H1 (cell line): ENCODE measurements around the gene DHX38. TPM values are rescaled to one million over a fixed set of nuclear protein-coding genes. Genes with fewer than 3 reads are reported as not detected.
A peak's percentile ranks its signal among the peaks of the same experiment; 100 is the strongest.

Experiments used
- CHD1 ChIP-seq: IDR thresholded peaks from 2 replicates; pipeline ENCODE4 v1.6.1; 2012; ENCODE audit warnings: low read depth, low read length, improper control_type of control experiment
- CHD7 ChIP-seq: fragments of 300-600 bp; sonication (generic); IDR thresholded peaks from 2 replicates; pipeline ENCODE4 v1.7.1; 2012; ENCODE audit warnings: low read length, moderate library complexity, mild to moderate bottlenecking, inconsistent platforms; ENCODE audit not compliant: insufficient replicate concordance
- KDM4A ChIP-seq: IDR thresholded peaks from one replicate; pipeline ENCODE4 v1.7.1; 2012; ENCODE audit warnings: low read depth, mild to moderate bottlenecking, moderate library complexity, low read length, inconsistent platforms; ENCODE audit not compliant: severe bottlenecking
- POU5F1 ChIP-seq: IDR thresholded peaks from 2 replicates; pipeline ENCODE4 v1.6.1; 2011; ENCODE audit warnings: low read depth, mild to moderate bottlenecking, low read length, moderate library complexity
- polyA plus RNA-seq, 7 experiments: library from polyadenylated mRNA; depleted of rRNA in 3 of 7; stranded (reverse) in 5 of 7; unstranded in 2 of 7; fragments of >200 nt in 5 of 7; fragments of 200-250 nt in 2 of 7; gene quantifications; 1 replicate in 5 of 7; 2 replicates in 1 of 7; 4 replicates in 1 of 7; pipeline versions ENCODE4 v1.2.1 to v1.2.3, GENCODE V29; 2011 to 2013; ENCODE audit warnings: missing spikeins in 2 of 7, mixed read lengths in 2 of 7
- total RNA-seq: library from RNA; stranded (reverse); fragmentation: NEBNext Ultra II Directional; extraction: Animal tissue kit (Norgen Biotek cat#: 25700); gene quantifications from 2 replicates; pipeline ENCODE4 v1.2.1, GENCODE V29; 2021

DHX38 gene
- total and polyA plus RNA-seq, 2 of the 8 experiments (the other 6 are each of a cell fraction or from before 2014, with no cell fraction given) = 27.3 to 53.5 TPM

- no peak for TF ChIP-seq CHD7
- TF ChIP-seq CHD1 = no peak
- TF ChIP-seq KDM4A = peak; percentile 3
- no peak for TF ChIP-seq POU5F1
Observed at GRCh38 chr16:72094266-72094610, 591 bp downstream of the DHX38 start (continued).
